ENCODE data around the gene ZNF773. TPM values are rescaled to one million over a fixed set of nuclear protein-coding genes. Genes with fewer than 3 reads are reported as not detected.
"Not testable (repeated sequence)": the region's sequence is repeated elsewhere in the genome, so short reads cannot be mapped to it uniquely, and the experiment has no call there.

The ZNF773 gene
- 23.6 and 30.0 TPM in 2 replicates for total RNA-seq

DNA sequence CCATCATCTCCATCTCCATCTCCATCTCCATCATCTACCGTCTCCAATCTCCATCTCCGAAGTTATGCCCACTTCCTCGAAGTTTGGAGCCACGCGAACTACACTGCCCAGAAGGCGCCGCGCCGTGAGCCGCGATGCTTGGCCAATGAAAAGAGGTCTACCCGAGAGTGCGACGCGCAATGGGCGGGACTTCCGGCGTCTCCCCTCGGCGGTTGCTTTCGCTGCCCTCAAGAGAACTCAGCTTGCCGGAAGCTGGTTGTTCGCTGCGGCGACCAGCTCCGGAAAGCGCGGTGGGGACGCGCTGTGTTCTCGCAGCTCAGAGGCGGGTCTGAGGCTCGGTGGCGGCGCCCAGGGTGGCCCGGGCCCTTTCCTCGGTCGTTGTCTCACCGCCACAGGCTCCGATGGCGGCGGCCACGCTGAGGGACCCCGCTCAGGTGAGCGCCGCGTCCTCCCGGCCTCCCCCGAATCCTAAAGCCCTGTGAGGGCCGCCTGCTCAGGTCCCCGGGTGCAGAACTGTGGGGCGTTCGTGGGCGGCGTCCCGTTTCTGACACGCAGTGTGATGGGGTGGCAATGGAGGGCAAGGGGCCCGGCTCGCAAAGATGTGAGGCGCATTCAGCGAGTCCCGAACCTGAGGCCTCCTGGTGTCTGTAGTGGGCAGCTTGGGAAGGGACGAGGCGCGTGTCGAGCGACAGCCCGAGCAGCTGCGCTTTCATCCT, at the start of gene ZNF773:
TSS of gene ZNF773 (plus strand) at position 259 of the 716 bp plus-strand sequence. CDS start at position 402, 143 bp downstream.
- Histone ChIP-seq H3K36me3 (ENCODE audit: insufficient read depth, low read length) (peaks cover 13% of the 10 kb centered on the region), H3K4me2 (ENCODE audit: insufficient read depth, low read length) (peak within 1 kb of the TSS; percentile 76), H3K27ac (ENCODE audit: low read depth, low read length) (peak within 1 kb of the TSS; percentile 80), H3K79me2 (ENCODE audit: insufficient read depth, low read length) (peaks cover 40% of the 10 kb centered on the region), H2AFZ (ENCODE audit: low read length) (peak within 1 kb of the TSS; percentile 85), H3K4me3 (ENCODE audit: insufficient read depth, low read length) (peak within 1 kb of the TSS; percentile 85)
- not testable (repeated sequence) for H4K20me1 ChIP-seq (ENCODE audit: insufficient read depth, low read length); H3K9me3 ChIP-seq (ENCODE audit: low read depth, low read length); H3K27me3 ChIP-seq (ENCODE audit: insufficient read depth, low read length); H3K4me1 ChIP-seq (ENCODE audit: insufficient read depth, low read length)
- peak; percentile 97 for DNase-seq (ENCODE audit: insufficient read length, low spot score, missing footprints)

GRCh38 chr19:57452307-57452706, 47.4 kb upstream of the ZNF773 start:
- Histone ChIP-seq H3K4me1 (ENCODE audit: insufficient read depth, low read length) (no peaks in the 10 kb centered on the region), H3K27me3 (ENCODE audit: insufficient read depth, low read length) (no peaks in the 10 kb centered on the region), H3K36me3 (ENCODE audit: insufficient read depth, low read length) (no peaks in the 10 kb centered on the region), H3K79me2 (ENCODE audit: insufficient read depth, low read length) (no peaks in the 10 kb centered on the region), H3K4me2 (ENCODE audit: insufficient read depth, low read length) (no peak overlapping the region), H3K9me3 (ENCODE audit: low read depth, low read length) (no peaks in the 10 kb centered on the region), H4K20me1 (ENCODE audit: insufficient read depth, low read length) (no peaks in the 10 kb centered on the region), H3K4me3 (ENCODE audit: insufficient read depth, low read length) (no peak overlapping the region), H3K27ac (ENCODE audit: low read depth, low read length) (no peak overlapping the region), H2AFZ (ENCODE audit: low read length) (no peak overlapping the region)
- peak; percentile 19 for DNase-seq (ENCODE audit: insufficient read length, low spot score, missing footprints)
- TF ChIP-seq, protein P1, sequence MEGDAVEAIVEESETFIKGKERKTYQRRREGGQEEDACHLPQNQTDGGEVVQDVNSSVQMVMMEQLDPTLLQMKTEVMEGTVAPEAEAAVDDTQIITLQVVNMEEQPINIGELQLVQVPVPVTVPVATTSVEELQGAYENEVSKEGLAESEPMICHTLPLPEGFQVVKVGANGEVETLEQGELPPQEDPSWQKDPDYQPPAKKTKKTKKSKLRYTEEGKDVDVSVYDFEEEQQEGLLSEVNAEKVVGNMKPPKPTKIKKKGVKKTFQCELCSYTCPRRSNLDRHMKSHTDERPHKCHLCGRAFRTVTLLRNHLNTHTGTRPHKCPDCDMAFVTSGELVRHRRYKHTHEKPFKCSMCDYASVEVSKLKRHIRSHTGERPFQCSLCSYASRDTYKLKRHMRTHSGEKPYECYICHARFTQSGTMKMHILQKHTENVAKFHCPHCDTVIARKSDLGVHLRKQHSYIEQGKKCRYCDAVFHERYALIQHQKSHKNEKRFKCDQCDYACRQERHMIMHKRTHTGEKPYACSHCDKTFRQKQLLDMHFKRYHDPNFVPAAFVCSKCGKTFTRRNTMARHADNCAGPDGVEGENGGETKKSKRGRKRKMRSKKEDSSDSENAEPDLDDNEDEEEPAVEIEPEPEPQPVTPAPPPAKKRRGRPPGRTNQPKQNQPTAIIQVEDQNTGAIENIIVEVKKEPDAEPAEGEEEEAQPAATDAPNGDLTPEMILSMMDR (IDR thresholded peaks at IDR 0.05; ENCODE audit: extremely low read depth, low read depth, low read length): no peak

DNA sequence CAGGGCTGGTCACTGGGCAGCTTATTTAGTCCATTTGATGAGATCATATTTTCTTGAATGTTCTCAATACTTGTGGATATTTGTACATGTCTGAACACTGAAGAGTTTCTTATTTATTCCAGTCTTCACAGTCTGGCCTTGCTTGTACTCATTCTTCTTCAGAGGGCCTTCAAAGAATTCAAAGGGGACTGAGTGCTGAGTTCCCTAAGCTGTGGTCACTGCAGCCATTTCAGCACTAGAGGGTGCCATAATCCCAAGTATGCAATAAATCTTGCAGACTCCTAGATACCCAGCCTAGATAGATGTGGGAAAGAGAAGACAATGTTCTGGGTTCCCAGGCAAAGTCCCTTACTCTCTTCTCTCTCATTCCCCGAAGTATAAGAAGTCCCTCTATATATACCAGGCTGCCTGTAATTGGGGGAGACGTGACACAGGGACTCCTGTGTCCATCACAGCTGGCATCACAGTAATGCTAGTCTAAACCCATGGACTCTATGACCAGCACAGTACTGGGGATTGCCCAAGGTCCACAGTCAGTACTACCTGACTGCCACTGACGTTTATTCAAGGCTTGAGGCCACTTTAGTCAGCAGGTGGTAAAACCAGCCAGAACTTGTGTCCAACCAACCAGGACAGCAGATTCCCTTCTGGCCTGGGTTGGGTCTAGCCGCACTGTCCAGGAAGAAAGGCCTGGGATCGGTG, 33.9 kb upstream of the ZNF773 start:
- no peak overlapping the region for H3K27ac ChIP-seq (ENCODE audit: low read depth, low read length)
- no peak overlapping the region for H3K4me3 ChIP-seq (ENCODE audit: insufficient read depth, low read length)
- peaks cover 2% of the 10 kb centered on the region for H3K79me2 ChIP-seq (ENCODE audit: insufficient read depth, low read length)
- H3K36me3 ChIP-seq (ENCODE audit: insufficient read depth, low read length): no peaks in the 10 kb centered on the region
- H3K9me3 ChIP-seq (ENCODE audit: low read depth, low read length): peaks cover 21% of the 10 kb centered on the region
- DNase-seq (ENCODE audit: insufficient read length, low spot score, missing footprints): no peak
- TF ChIP-seq, protein P1 (IDR thresholded peaks at IDR 0.05; ENCODE audit: extremely low read depth, low read depth, low read length): peak; percentile 25
- H3K4me1 ChIP-seq (ENCODE audit: insufficient read depth, low read length): no peaks in the 10 kb centered on the region
- H4K20me1 ChIP-seq (ENCODE audit: insufficient read depth, low read length): no peaks in the 10 kb centered on the region
- no peak overlapping the region for H3K4me2 ChIP-seq (ENCODE audit: insufficient read depth, low read length)
- no peaks in the 10 kb centered on the region for H3K27me3 ChIP-seq (ENCODE audit: insufficient read depth, low read length)
- H2AFZ ChIP-seq (ENCODE audit: low read length): no peak overlapping the region

- Histone ChIP-seq H3K9me3 (ENCODE audit: low read depth, low read length) (peaks cover 26% of the 10 kb centered on the region), H3K4me1 (ENCODE audit: insufficient read depth, low read length) (no peaks in the 10 kb centered on the region), H3K4me3 (ENCODE audit: insufficient read depth, low read length) (no peak overlapping the region), H3K79me2 (ENCODE audit: insufficient read depth, low read length) (peaks cover 3% of the 10 kb centered on the region), H2AFZ (ENCODE audit: low read length) (no peak overlapping the region), H3K4me2 (ENCODE audit: insufficient read depth, low read length) (no peak overlapping the region), H3K36me3 (ENCODE audit: insufficient read depth, low read length) (no peaks in the 10 kb centered on the region), H4K20me1 (ENCODE audit: insufficient read depth, low read length) (no peaks in the 10 kb centered on the region), H3K27me3 (ENCODE audit: insufficient read depth, low read length) (no peaks in the 10 kb centered on the region), H3K27ac (ENCODE audit: low read depth, low read length) (no peak overlapping the region)
- TF ChIP-seq, protein P1 (IDR thresholded peaks at IDR 0.05; ENCODE audit: extremely low read depth, low read depth, low read length): no peak
- DNase-seq (ENCODE audit: insufficient read length, low spot score, missing footprints): no peak
Observed at GRCh38 chr19:57466489-57466888, 33.2 kb upstream of the ZNF773 start.
